GM23338 (cell line): Measurements from ENCODE around the gene CHN2. TPM values are rescaled to one million over a fixed set of nuclear protein-coding genes. Genes with fewer than 3 reads are reported as not detected.

Source experiments
- ATAC-seq: fragments of 200-7000 bp; cut with Tn5 transposase; 3 replicates; pipeline ENCODE4 v1.9.1; 2020
- DNase-seq: peaks from one replicate; pipeline ENCODE4 v3.0.0-alpha.2; 2015; ENCODE audit warnings: low spot score
- H2AFZ ChIP-seq: fragments of 200-600 bp; sonication (generic); 2 replicates; pipeline ENCODE4 v1.8.0; 2016; ENCODE audit warnings: antibody characterized with exemption, mild to moderate bottlenecking, moderate library complexity
- H3F3A ChIP-seq: fragments of 200-600 bp; sonication (generic); replicated peaks from 2 replicates; pipeline ENCODE4 v1.8.0; 2017; ENCODE audit warnings: antibody characterized with exemption, mixed run types, low read depth
- H3K27ac ChIP-seq: fragments of 200-600 bp; sonication (generic); 2 replicates; pipeline ENCODE4 v1.6.1; 2016; ENCODE audit warnings: low read depth
- H3K27me3 ChIP-seq: fragments of 200-600 bp; sonication (generic); 2 replicates; pipeline ENCODE4 v1.8.0; 2016; ENCODE audit warnings: mild to moderate bottlenecking, mixed run types, moderate library complexity; ENCODE audit not compliant: insufficient read depth
- H3K36me3 ChIP-seq: fragments of 200-600 bp; sonication (generic); 2 replicates; pipeline ENCODE4 v1.8.0; 2016; ENCODE audit warnings: mild to moderate bottlenecking; ENCODE audit not compliant: insufficient read depth
- H3K4me1 ChIP-seq: fragments of 200-600 bp; sonication (generic); 2 replicates; pipeline ENCODE4 v1.8.0; 2016; ENCODE audit warnings: mild to moderate bottlenecking, moderate library complexity; ENCODE audit not compliant: insufficient read depth
- H3K4me2 ChIP-seq: fragments of 200-600 bp; sonication (generic); 2 replicates; pipeline ENCODE4 v1.7.1; 2017; ENCODE audit warnings: mixed run types
- H3K4me3 ChIP-seq: fragments of 200-600 bp; sonication (generic); 2 replicates; pipeline ENCODE4 v1.6.1; 2016; ENCODE audit warnings: mixed run types
- H3K79me2 ChIP-seq: fragments of 200-600 bp; sonication (generic); replicated peaks from 2 replicates; pipeline ENCODE4 v1.8.0; 2017; ENCODE audit warnings: mild to moderate bottlenecking; ENCODE audit not compliant: insufficient read depth
- H3K9me2 ChIP-seq: fragments of 200-600 bp; sonication (generic); 2 replicates; pipeline ENCODE4 v1.8.0; 2017; ENCODE audit not compliant: insufficient read depth
- H4K20me1 ChIP-seq: fragments of 200-600 bp; sonication (generic); replicated peaks from 2 replicates; pipeline ENCODE4 v1.8.0; 2017; ENCODE audit warnings: mild to moderate bottlenecking; ENCODE audit not compliant: insufficient read depth
- H3K27ac Mint-ChIP-seq: 2 replicates; pipeline ENCODE4 v1.8.0; 2020; ENCODE audit warnings: inconsistent platforms, mild to moderate bottlenecking, moderate library complexity, mixed read lengths
- H3K27me3 Mint-ChIP-seq: 3 replicates; pipeline ENCODE4 v1.8.0; 2022; ENCODE audit warnings: low read depth, mild to moderate bottlenecking, moderate library complexity, mixed read lengths, inconsistent platforms; ENCODE audit not compliant: insufficient read depth, poor library complexity
- H3K36me3 Mint-ChIP-seq: 3 replicates; pipeline ENCODE4 v1.8.0; 2021; ENCODE audit warnings: low read depth, mild to moderate bottlenecking, inconsistent platforms, moderate library complexity, mixed read lengths
- H3K4me1 Mint-ChIP-seq: 3 replicates; pipeline ENCODE4 v1.8.0; 2020; ENCODE audit warnings: mild to moderate bottlenecking, inconsistent platforms, mixed read lengths
- H3K4me3 Mint-ChIP-seq: 3 replicates; pipeline ENCODE4 v1.8.0; 2021; ENCODE audit warnings: moderate library complexity, mild to moderate bottlenecking, inconsistent platforms, mixed read lengths
- H3K9me3 Mint-ChIP-seq: 3 replicates; pipeline ENCODE4 v1.8.0; 2020; ENCODE audit warnings: moderate library complexity, mild to moderate bottlenecking, inconsistent platforms, mixed read lengths
- ETS1 ChIP-seq: IDR thresholded peaks from 2 replicates; pipeline ENCODE4 v1.6.1; 2016; ENCODE audit warnings: antibody characterized with exemption
- EZH2 ChIP-seq: fragments of 200-600 bp; sonication (generic); IDR thresholded peaks from one replicate; pipeline ENCODE4 v1.8.0; 2017; ENCODE audit warnings: antibody characterized with exemption, mild to moderate bottlenecking, low read depth; ENCODE audit not compliant: unreplicated experiment
- EZH2phosphoT487 ChIP-seq: fragments of 200-600 bp; sonication (generic); IDR thresholded peaks from one replicate; pipeline ENCODE4 v1.8.1; 2018; ENCODE audit warnings: antibody characterized with exemption; ENCODE audit not compliant: unreplicated experiment
- JUNB ChIP-seq: IDR thresholded peaks from one replicate; pipeline ENCODE4 v1.6.1; 2016; ENCODE audit warnings: antibody characterized with exemption; ENCODE audit not compliant: unreplicated experiment
- NANOG ChIP-seq: IDR thresholded peaks from 2 replicates; pipeline ENCODE4 v1.6.1; 2016; ENCODE audit warnings: antibody characterized with exemption, borderline replicate concordance
- POLR2AphosphoS5 ChIP-seq: IDR thresholded peaks from 2 replicates; pipeline ENCODE4 v1.6.1; 2016; ENCODE audit warnings: antibody characterized with exemption, low read depth
- STAT1 ChIP-seq: IDR thresholded peaks from one replicate; pipeline ENCODE4 v1.6.1; 2016; ENCODE audit warnings: antibody characterized with exemption; ENCODE audit not compliant: unreplicated experiment
- ZNF114 ChIP-seq: fragments of 250-450 bp; sonication (Bioruptor Pico); IDR thresholded peaks from 2 replicates; pipeline ENCODE4 v1.5.0; 2020; ENCODE audit warnings: mild to moderate bottlenecking, moderate library complexity
- ZNF331 ChIP-seq: fragments of 250-450 bp; sonication (Bioruptor Pico); IDR thresholded peaks from 2 replicates; pipeline ENCODE4 v1.5.0; 2020; ENCODE audit warnings: low read depth, mild to moderate bottlenecking, moderate library complexity
- ZNF462 ChIP-seq: fragments of 250-450 bp; sonication (Bioruptor Pico); IDR thresholded peaks from 2 replicates; pipeline ENCODE4 v1.5.0; 2020; ENCODE audit warnings: mild to moderate bottlenecking, moderate library complexity
- polyA plus RNA-seq: library from polyadenylated mRNA; unstranded; fragments of >200 nt; fragmentation: Nextera tagmentation; extraction: Ambion mirVana; gene quantifications from 2 replicates; pipeline ENCODE4 v1.2.1, GENCODE V29; 2016
- total RNA-seq: library from RNA; depleted of rRNA; stranded (reverse); fragments of >200 nt; shearing (Covaris generic); gene quantifications from 2 replicates; pipeline ENCODE4 v1.2.3, GENCODE V29; 2014

The CHN2 gene
- total and polyA plus RNA-seq, 2 experiments from 2014 or later: 6.1 to 7.5 TPM

GRCh38 chr7:29405891-29406290 lies 211.3 kb downstream of the CHN2 start:
- H3K4me3 Mint-ChIP-seq: no peak overlapping the region
- Histone ChIP-seq H4K20me1 (no peaks in the 10 kb centered on the region), H3K4me1 (peaks cover 13% of the 10 kb centered on the region; the same call in 1 of the 2 replicates), H3F3A (no peaks in the 10 kb centered on the region), H2AFZ (no peak overlapping the region), H3K9me2 (no peaks in the 10 kb centered on the region), H3K79me2 (no peaks in the 10 kb centered on the region), H3K27me3 (no peaks in the 10 kb centered on the region), H3K27ac (no peak overlapping the region), H3K4me2 (no peak overlapping the region), H3K4me3 (no peak overlapping the region), H3K36me3 (no peaks in the 10 kb centered on the region)
- H3K27me3 Mint-ChIP-seq: peaks cover 4% of the 10 kb centered on the region
- peaks cover 18% of the 10 kb centered on the region for H3K4me1 Mint-ChIP-seq
- no peak for ATAC-seq
- DNase-seq: no peak
- TF ChIP-seq STAT1: no peak
- no peak for TF ChIP-seq ETS1
- no peak for TF ChIP-seq ZNF114 (CRISPR knock-in tag)
- no peak for TF ChIP-seq ZNF462 (CRISPR knock-in tag)
- H3K27ac Mint-ChIP-seq: no peak overlapping the region
- no peaks in the 10 kb centered on the region for H3K36me3 Mint-ChIP-seq
- no peaks in the 10 kb centered on the region for H3K9me3 Mint-ChIP-seq

- no peaks in the 10 kb centered on the region for H3K36me3 Mint-ChIP-seq
- peaks cover 4% of the 10 kb centered on the region for H3K27me3 Mint-ChIP-seq
- Histone ChIP-seq H3K4me2 (no peak overlapping the region), H3K27me3 (no peaks in the 10 kb centered on the region), H3K9me2 (no peaks in the 10 kb centered on the region), H3K4me3 (no peak overlapping the region), H3K79me2 (no peaks in the 10 kb centered on the region), H3F3A (no peaks in the 10 kb centered on the region), H3K4me1 (peaks cover 13% of the 10 kb centered on the region; the same call in 1 of the 2 replicates), H3K27ac (no peak overlapping the region), H3K36me3 (no peaks in the 10 kb centered on the region), H4K20me1 (no peaks in the 10 kb centered on the region), H2AFZ (no peak overlapping the region)
- H3K27ac Mint-ChIP-seq: no peak overlapping the region
- H3K4me1 Mint-ChIP-seq: peaks cover 18% of the 10 kb centered on the region
- ATAC-seq: no peak
- TF ChIP-seq ETS1: no peak
- no peak for TF ChIP-seq NANOG
- TF ChIP-seq EZH2: no peak
- no peak for TF ChIP-seq JUNB
- no peak for TF ChIP-seq ZNF114 (CRISPR knock-in tag)
- TF ChIP-seq STAT1: no peak
- TF ChIP-seq POLR2AphosphoS5: no peak
- no peak for TF ChIP-seq ZNF331 (CRISPR knock-in tag)
- no peak for TF ChIP-seq EZH2phosphoT487
- no peak for DNase-seq
- H3K9me3 Mint-ChIP-seq: no peaks in the 10 kb centered on the region
- H3K4me3 Mint-ChIP-seq: no peak overlapping the region
Observed at GRCh38 chr7:29406366-29406765, 211.8 kb downstream of the CHN2 start.
